PFSK-1 (cell line): ENCODE data around the gene ACSS2.

ENCODE experiments used
- SIN3A ChIP-seq: IDR thresholded peaks from 2 replicates; pipeline ENCODE4 v1.6.1; 2012; ENCODE audit warnings: mild to moderate bottlenecking, low read length, moderate library complexity, borderline replicate concordance; ENCODE audit not compliant: insufficient read depth
- TAF1 ChIP-seq: IDR thresholded peaks from 2 replicates; pipeline ENCODE4 v1.6.1; 2012; ENCODE audit warnings: low read length, control low read depth, borderline replicate concordance; ENCODE audit not compliant: insufficient read depth

Gene ACSS2

GRCh38 chr20:34976286-34976685 lies 99.9 kb downstream of the ACSS2 start:
- TF ChIP-seq TAF1 (no peak), SIN3A (no peak)
